HG03095 (cell line): ENCODE results near the gene SFXN3.
A peak's percentile ranks its signal among the peaks of the same experiment; 100 is the strongest.

ENCODE experiments used
- ATAC-seq: cut with Tn5 transposase; IDR thresholded peaks from one replicate; pipeline ENCODE4 v1.9.1; 2021; ENCODE audit warnings: moderate library complexity; ENCODE audit not compliant: unreplicated experiment

SFXN3 gene, protein sequence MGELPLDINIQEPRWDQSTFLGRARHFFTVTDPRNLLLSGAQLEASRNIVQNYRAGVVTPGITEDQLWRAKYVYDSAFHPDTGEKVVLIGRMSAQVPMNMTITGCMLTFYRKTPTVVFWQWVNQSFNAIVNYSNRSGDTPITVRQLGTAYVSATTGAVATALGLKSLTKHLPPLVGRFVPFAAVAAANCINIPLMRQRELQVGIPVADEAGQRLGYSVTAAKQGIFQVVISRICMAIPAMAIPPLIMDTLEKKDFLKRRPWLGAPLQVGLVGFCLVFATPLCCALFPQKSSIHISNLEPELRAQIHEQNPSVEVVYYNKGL

DNA sequence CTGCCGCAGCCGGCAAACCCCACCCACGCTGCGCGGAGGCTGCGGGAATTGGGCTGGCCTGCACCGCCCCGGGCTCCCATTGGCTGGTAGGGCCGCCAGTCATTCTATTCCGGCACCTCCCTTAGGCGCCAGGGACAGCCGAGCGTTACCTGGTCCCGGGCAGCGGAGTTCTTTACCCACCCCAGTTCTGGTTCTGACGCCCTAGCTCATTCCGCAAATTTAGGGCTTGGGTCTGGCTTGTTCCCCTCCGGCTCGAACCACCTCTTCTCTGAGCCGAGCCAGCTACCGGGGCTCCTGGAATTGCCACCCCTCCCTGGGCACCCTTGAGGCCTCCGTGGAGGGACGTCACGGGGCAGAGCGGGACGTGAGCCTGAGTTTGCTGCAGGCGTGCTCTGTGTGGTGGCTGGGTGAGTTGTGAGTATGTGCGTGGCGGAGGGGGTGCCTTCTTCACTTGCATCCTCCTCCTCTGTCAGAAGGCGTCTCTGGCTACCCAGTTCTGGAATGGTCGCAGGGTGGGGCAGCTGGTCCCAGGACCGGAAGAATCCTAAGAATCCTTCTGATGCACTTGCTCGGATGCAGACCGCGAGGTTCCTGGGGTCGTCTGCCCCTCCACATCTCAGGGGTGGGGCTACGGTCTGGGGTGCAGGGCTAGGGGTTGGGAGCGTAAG, at the start of gene SFXN3, which contains the start of gene PDZD7:
SFXN3 (plus strand) TSS at position 107 of the 668 bp plus-strand sequence. CDS start 3,461 bp downstream, outside the sequence.
PDZD7 (minus strand) TSS at position 2 of the 668 bp plus-strand sequence. CDS start 910 bp downstream, outside the sequence.
- ATAC-seq: peak; percentile 91

DNA sequence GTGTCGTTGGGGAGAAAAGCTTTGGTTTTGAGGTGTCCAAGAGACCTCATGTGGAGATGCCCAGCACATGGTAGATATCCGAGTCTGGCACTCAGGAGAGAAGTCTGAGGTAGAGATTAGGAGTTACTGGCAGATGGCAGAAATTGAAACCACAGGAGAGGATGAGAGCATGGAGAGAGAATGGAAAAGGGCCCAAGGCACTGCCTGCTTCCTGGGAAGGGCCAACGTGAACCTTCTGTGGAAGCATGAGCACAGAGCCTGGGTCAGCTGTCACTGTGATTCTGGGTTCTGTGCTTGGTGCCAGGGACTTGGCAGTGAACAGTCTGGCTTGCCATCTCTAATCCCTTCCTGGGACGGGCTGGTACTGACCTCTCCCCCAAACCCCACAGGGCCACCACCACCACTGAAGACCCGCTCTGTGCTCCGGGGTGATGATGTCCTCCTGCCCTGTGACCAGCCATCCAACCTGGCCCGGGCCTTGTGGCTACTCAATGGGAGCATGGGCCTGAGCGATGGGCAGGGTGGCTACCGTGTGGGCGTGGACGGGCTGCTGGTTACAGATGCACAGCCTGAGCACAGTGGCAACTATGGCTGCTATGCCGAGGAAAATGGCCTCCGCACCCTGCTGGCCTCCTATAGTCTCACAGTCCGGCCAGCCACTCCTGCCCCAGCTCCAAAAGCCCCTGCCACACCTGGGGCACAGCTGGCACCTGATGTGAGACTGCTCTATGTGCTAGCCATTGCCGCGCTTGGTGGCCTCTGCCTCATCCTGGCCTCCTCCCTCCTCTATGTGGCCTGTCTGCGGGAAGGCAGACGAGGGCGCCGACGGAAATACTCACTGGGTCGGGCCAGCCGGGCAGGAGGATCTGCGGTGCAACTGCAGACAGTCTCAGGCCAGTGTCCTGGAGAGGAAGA, 47.9 kb upstream of the SFXN3 start:
- ATAC-seq: no peak

DNA sequence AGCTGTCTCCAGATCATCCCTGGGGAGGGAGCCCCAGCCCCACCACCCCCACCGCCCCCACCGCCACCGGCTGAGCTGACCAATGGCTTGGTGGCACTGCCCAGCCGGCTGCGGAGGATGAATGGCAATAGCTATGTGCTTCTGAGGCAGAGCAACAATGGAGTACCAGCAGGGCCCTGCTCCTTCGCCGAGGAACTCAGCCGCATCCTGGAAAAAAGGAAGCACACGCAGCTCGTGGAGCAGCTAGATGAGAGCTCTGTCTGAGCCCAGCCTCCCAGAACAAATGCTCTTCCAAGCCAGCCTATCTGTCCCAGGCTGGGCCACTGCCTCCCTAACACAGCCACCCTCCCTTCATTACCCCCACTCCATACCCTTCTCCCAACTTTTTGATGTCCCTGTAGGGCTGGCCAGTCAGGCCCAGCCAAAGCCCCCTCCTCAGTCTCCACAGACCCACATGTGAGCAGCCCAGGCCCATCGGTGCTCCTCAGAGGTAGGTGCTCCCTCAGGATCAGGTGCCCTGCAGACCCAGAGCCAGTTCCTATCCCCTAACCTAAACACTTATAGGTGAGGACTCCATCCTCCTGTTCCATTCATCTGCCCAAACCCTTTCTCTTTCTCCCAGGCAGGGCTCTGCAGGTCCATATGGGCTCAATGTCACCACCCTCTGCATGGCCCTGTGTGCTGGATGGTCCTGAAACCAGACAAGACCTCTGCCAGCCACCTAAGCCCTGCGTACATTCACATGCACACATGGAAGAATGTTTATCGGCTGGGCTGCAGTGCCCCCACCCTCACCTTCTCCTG, 47.0 kb upstream of the SFXN3 start:
- no peak for ATAC-seq

DNA sequence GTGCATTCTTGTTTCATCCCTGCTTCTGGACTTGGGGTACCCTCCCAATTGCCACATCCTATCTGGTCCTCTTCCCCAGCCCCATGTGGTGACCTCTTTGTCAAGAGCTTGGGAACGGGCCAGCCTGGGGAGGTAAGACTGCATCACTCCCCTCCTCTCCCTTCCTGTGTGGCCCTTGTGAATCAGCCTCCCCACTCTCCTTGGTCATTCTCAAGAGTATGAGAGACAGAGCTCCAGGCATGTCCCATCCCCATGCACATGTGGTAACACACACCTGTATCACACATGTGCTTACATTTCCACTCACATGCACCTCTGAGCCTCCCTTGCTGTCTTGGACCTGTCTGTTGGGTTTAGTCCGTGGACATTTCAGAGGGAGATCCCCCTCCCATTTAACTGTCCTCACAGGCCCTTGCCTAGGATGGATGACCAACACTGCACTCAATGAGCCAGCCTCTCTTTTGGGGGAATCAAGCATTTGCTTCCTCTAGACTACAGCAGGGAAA, 46.3 kb upstream of the SFXN3 start:
- ATAC-seq: no peak

DNA sequence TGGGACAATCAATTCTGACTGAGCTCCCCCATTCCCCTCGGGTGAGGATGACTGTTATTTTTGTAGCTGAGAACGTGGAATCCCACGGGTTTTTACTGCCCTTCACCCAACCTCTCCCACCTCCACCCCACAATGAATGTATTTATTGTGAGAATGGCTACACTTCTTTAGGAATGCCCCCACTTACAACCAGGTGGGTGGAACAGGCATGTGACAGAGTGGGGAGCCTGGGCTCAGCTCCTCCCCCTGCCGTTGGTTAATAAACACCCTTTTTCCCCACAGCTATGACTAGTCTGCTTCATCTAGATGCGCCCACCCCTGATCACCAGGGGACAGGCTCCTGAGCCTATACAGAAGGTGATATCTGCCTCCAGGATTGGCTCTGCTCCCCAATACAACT, 45.7 kb upstream of the SFXN3 start:
- no peak for ATAC-seq

DNA sequence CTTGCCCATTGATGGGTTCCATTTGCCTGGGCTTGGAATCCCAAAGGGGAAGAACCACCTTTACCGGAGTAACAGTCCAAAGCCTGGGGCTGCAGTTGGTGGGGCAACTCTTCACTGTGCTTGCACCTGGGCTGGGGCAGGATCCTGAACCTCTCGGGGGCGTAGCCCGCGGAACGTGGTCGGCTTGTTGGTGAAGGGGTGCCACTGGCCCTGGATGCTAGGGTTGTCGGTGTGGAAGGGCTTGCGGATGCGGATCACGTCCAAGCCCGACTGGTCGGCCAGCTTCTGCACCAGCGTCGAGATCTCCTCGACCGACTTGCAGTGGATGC, 44.4 kb upstream of the SFXN3 start:
- ATAC-seq: no peak

DNA sequence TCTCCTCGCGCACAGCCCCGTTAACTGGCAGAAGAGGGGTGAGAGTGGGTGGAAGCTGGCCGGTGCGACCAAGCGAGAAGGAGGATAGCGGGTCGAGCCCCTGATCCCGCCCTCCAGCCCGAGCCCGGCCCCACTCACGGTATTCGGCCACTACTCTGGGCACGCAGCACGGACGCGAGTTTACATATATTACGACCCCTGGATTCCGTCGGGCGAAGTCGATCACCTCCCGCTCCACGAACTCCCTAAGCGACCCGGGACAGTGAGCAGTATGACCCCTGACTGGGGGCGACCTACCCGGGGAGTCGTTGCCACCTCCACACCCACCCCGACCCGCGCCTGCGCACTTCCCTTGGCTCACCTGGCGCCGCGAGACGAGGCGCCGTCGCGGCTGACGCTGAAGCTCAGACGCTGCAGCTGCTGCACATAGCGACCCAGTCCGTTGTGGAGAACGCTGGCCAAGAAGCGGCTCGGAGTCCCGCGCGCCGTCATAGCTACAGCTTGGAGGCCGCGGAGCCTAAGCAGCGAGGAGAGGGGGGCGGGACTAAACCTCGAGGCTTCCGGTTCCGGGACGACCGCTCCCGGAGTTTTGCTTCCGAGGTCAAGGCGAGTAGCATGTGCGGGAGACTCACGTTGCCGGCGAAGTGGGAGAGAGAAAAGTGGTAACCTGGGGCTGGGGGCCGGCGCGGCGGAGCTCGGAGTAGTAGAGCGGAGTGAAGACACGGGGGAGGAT, 43.9 kb upstream of the SFXN3 start, which contains the start of the genes MRPL43 and TWNK:
MRPL43 (minus strand) TSS at position 546 of the 733 bp plus-strand sequence; CDS start at position 492, 54 bp downstream.
TWNK (plus strand) TSS at position 592 of the 733 bp plus-strand sequence. CDS start 668 bp downstream, outside the sequence.
- ATAC-seq: peak; percentile 85

DNA sequence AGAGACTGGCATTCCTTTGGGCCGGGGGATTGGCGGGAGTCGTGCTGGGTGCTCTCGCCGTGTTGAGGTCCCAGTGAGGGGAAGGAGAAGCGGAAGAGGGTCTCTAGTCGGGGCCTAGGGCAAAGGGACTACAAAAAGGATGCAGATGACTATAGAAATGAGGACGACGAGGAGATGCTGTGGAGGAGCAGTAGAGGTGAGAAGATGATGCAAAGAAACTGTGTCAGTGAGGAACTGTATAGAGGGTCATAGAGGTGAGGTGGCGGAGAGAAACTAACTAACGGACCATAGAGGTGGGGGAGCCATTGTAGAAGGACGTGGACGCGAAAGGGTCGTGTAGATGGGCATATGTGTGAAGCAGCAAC, 43.4 kb upstream of the SFXN3 start:
- ATAC-seq: no peak

DNA sequence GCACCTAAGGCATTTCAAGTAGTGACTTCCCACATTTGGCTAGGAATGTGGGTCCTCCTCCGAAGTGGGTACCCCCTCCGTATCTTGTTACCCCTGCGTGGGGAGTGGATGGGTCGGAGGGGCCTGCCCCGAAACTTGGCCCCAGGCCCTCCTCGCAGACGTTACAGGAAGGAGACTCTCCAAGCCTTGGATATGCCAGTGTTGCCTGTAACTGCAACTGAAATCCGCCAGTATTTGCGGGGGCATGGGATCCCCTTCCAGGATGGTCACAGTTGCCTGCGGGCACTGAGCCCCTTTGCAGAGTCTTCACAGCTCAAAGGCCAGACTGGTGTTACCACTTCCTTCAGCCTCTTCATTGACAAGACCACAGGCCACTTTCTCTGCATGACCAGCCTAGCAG, 42.9 kb upstream of the SFXN3 start:
- ATAC-seq: no peak

DNA sequence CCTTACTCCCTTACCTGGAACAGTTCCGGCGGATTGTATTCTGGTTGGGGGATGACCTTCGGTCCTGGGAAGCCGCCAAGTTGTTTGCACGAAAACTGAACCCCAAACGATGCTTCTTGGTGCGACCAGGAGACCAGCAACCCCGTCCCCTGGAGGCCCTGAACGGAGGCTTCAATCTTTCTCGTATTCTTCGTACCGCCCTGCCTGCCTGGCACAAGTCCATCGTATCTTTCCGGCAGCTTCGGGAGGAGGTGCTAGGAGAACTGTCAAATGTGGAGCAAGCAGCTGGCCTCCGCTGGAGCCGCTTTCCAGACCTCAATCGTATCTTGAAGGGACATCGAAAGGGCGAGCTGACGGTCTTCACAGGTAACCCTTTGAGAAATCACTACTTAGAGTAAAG, 41.9 kb upstream of the SFXN3 start:
- no peak for ATAC-seq

DNA sequence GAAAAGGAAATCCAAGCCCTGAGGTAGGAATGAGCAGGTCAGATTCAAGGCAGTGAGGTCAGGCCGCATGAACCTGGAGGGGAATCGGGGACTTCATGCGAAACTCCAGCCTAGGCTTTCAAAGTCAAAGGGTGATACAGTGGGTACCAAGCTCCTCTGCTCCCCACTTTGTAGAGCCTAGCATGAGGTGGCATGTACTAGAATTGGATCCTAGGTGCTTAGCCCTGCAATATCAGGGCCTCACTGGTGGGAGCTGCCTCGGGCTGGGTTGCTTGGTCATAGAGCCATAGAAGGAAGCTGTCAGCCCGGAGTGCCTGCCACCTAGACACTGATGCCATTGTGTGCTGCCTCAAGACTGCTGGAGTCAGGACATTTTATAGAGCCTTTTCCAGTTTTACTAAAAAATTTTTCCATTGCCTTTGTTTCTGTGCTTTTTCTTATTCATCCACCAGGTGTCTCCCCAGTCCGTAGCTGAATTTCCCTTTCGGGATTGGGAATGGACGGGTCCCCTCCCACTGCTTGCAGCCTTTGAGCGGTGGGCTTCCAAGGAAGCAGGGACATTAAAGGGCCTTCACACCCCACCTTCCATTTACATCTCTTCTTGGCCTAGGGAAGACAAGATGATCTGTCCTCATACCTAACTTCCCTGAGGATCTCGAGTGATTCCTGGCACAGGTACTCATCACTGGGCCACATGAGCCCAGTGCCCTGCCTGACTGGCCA, 36.9 kb upstream of the SFXN3 start:
- no peak for ATAC-seq

DNA sequence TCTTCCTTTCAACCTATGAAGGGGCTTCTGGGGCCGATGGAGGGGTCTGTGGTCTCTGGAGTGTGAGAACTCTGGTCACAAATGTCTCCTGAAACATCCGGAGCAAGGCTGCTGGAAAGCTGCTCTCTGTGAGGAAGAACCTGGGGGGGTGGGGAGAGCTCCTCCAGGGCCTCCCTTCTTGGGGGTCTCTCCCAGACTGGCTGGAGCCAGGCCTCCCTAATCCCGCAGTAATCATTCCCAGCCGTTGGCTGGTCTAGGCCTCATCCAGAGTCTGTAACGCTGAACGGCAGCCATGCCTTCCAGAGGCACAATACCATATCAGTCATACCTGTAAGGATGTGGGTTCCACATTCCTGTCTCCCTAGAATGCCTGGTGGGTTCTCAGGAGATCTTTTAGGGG, 35.9 kb upstream of the SFXN3 start:
- no peak for ATAC-seq

DNA sequence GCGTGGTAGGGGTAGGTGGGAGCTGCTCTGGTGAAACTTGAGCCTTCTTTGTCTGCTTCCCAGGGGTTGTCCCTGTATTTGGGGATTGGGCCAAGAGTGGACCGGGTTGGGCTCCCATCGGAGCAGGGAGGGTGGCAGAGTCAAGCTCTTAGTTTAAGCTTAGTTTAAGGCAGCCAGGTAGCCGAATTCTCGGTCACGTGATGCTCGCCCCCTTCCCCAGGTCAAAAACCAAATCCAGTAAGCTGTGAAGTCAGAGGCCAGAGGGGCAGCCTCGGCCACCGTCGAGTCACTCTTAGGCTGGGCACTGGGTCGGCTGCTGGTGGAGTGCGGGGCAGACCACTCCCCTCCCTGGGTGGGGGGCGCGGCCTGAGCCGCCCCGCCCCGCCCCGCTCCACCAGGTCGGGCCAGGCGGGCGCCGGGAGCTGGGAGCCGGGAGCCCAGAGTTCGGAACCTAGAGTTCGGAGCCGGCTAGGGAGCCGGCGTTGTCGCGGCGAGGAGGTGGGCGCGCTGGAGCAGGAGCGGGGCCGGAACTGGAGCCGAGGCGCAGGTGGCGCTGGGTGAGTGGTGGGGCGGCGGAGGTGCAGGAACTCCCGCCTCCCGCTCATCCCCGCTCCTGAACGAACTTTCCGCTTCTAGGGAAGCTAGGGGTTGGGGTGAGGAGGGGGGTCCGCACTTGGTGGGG, 34.2 kb upstream of the SFXN3 start:
- ATAC-seq: no peak

DNA sequence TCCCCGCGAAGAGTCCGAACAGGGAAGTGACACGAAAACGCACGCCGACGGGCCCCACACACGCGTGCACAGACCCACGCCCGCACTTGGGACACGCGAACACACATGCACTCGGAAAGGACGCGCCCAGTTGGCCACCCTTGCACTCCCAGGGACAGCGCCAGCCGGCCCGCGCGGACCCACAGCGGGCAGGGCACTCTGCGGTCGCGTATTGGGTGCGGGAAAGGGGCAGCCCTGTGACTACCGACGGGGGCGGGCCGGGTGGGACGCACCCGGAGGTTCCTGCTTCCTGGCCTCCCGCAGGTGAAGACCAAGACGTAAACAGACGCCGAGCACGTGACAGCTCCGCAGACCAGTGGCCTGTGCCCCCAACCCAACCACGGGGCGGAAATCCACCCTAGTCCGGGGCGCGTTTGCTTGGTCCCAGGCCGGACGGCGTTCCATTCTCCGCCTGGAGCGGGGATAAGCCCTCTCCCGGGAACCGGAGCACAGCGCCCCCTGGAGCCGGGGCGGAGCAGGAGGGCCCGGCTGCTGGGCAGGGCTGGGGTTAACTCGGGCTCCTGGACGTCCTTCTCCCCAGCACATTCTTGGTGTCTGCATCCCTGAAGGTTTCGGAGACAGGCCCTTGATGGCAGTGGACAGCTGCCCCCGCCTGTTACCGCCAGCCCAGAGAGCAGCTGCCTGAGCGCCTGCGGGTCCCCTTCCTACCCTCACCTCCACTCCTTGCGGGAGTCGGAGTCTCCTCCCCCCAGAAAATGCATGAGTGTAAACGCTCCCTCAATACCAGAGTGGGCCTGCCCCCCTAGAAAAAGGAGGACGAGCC, 33.5 kb upstream of the SFXN3 start:
- no peak for ATAC-seq

DNA sequence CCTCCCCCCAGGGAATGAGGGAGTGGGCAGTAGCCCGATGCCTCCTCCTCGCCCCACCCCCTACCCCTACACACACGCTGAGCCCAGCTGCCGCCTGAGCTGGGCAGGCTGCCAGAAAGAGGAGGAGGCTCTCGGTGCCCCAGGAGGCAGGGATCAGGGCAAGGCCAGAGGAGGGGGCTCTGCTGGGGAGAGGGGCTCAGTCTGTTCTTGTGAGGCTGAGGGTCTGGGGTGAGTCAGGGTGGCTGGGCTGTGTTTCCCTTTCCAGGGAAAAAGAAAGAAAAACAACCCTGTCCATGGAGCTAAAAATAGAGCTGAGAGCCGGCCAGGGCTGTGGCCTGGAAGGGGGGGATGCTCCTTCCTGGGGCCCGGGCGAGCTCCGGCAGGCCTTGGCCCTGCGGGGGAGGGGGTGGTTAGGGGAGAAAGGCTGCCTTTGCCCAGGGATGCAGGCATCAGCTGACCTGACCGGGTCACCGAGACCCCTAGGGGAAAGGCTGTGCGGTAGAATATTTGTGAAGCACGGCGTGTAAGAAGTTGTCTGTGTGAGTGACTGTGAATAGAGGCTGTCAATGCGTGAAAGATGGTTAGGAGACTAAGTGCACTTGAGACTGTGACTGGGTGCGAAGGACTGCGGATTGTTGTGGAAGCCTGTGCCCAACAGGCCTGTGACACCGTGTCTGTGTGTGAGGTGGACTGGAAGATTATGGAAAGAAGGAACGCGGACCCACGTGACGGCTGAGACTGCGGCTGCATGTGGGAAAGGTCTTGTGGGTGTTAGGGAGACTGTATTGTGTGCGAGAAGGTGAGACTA, 32.6 kb upstream of the SFXN3 start:
- ATAC-seq: no peak

DNA sequence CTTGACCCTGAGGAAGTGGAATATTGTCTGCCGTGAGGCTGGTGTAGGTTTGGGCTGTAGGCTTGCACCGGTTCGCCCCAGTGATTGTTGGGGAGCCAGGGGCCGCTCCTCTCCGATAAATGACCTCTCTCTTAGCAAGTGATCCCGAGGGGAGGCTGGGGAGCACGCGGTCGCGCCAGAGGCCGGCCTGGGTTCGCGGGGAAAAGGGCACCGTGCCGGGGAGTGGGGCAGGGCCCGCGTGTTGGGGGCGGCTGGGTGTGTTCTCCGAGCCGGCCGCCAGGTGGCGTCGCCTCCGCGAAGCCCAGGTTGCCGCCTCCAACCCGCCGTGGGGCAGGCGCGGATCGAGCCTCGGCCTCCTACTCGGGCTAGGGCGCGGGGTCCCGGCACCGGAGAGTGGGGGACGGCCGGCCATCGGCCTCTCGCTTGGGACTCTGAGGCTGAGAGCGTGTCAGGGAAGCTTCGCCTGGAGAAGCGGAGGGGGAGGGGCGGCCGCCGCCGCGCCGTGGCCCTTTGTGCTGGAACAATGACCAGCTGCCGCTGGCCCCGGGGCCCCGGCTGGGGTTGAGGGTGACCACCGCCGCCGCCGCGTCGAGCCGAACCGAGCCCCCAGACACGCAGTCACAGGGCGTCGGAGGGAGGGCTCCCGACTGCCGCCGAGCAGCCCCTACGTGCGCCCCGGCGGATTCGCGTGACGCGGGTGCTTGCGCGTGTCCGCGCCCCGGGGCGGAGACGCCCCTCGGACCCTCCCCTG, 31.9 kb upstream of the SFXN3 start:
- peak; percentile 50 for ATAC-seq
